Fibroblast of skin of right quadriceps (primary cell): ENCODE measurements around the gene RAN.
"Not testable (repeated sequence)": the region's sequence is repeated elsewhere in the genome, so short reads cannot be mapped to it uniquely, and the experiment has no call there.

Source experiments
- DNase-seq: peaks from one replicate; pipeline ENCODE4 v3.0.0-alpha.2; 2013

RAN gene

DNA sequence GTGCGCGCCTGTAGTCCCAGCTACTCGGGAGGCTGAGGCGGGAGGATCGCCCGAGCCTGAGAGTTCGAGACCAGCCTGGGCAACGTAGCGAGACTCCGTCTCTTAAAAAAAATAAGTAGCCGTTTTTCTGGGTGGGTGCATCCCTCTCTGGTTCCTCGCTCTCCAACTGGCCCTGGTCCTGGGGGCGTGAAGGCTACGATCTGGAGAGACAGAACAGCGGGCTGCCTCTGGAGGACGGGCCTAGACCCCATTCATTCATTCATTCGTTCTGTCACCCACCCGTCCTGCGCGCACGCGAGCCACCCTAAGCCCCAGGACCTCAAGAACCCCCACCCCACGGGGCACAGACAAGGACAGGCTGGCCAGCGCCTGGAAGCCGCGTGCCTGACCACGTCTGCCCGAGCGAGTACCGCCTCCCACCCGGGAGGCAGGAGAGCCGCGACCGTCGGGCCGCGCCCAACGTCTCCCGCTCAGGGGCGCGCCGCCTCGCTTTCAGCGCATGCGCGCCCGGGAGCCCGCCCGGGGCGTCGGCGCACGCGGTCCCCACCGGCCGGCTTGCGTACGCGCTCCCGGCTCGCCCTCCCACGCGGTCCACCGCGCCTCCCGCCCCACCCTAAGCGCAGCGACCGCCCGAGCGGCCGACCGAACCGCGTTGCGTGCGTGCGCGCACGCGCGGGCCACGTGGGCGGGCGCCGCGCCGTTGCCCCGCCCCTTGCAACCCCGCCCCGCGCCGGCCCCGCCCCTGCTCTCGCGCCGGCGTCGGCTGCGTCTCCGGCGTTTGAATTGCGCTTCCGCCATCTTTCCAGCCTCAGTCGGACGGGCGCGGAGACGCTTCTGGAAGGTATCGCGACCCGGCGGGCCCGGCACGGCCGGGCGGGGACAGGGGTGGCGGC, at the start of gene RAN:
Gene RAN, plus strand, starts transcription at position 781 of the 893 bp plus-strand sequence. CDS start 528 bp downstream, outside the sequence.
- DNase-seq, result peak; percentile 95

DNA sequence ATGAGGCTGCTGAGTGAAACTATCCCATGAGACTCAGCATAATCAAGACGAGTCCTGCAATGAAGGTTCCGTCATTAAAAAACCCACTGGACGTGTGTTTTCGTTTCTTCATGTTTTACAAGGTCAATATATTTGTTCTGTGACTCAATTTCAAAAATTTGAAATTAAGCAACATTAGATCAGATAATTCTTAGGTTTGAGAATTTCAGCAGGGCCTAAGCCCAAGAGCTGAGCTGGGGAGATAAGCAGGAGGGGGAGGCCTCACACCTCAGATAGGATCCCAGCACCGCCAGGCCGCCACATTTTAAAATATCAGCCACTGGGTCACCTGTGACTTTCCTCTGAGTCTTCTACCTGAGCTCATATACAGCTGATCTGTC, 46.1 kb upstream of the RAN start:
- no peak for DNase-seq

DNA sequence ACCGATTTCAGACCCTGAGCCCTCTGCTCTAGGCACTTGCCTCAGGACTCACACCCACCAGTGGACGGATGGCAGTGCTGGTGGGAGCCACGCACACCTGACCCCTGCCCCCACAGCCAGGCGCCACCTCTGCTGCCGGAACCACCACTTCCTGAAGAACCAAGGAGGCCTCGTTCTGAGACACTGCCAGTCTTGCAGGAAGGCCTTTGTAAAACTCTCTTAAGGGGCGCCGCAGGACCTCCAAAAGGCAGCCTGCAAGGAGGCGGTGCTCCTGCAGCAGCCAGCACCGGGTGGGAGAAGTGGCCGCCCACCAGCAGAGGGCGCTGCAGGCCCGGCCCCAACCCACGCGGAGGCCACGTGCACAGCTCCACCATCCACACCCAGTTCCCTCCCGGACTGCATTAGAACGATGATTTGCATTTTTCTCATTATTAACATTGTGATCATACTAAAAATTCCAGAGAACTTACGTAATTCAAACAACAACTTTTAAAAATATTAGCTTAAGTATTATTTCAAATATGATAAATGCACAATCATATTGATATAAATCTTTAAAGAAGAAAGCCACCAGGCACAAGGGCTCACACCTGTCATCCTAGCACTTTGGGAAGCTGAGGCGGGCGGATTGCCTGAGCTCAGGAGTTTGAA, 45.6 kb upstream of the RAN start:
- peak; percentile 68 for DNase-seq

DNA sequence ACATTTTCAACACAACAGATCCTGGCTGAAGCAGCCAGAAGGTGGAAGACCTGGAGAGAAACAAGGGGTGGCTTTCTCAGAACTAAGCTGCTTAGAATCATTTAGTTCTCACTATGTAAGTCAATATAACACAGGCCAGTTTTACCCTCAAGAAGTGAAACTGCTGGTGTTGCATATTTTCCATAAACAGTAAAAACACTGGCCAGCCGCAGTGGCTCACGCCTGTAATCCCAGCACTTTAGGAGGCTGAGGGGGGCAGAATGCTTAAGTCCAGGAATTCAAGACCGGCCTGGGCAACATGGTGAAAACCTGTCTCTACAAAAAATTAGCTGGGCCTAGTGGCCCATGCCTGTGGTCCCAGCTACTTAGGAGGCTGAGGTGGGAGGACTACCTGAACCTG, 44.4 kb upstream of the RAN start:
- no peak for DNase-seq

DNA sequence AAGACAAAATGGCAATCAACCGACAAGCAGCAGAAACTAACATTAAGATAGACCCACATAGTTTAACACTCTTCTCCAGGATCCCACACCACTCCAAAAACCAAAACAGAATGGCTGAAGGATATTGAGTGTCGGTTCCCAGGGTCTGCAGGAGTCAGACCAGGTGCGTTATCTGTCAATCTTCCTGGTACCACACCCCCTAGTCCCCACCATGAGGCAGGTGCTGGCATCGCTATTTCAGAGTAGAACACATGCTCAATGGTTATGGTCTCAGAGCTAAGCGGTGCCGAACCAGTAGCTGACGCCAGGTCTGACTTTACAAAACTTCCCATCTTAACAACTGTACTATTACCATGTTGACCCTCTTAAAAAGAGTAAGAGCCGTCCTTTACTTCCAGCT, 43.0 kb upstream of the RAN start:
- DNase-seq, result no peak

DNA sequence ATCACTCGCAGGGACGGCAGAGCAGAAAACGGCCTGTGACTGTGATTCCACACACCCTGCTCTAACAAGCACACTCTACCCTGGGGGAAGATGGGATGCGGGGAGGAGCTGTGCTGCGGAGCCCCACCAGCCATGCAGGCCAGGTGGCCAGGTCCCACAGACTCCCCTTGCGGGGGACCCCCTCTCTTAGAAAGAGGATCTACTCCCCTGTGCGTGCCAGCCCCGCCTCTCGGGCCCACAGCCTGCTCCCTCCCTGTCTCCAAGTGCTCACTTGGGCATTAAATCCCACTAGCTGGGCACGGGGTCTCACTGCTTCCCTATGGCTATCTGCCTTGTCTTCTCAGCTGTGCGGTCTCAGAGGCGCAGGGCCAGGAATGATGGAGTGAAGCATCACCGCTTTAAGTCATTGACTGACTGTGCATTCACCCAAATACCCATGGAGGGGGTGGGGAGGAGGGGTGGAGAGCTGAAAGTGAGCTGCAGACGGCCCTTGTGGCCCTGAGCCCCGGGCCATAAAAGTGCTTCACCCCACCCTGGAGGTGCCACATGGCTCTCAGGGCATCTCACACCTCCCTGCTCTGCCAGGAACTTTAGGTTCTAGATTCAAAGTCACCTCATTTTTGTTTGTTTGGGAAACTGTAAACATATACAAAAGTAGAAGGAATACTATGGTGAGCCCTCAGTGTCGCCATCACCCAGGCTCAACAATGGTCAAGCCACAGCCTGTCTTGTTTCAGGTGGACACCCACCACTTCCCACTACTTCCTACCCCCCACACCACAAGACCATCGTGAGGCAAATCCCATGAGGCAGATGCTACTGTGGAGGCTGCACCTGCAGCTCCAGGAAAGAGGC, 42.2 kb upstream of the RAN start:
- no peak for DNase-seq

DNA sequence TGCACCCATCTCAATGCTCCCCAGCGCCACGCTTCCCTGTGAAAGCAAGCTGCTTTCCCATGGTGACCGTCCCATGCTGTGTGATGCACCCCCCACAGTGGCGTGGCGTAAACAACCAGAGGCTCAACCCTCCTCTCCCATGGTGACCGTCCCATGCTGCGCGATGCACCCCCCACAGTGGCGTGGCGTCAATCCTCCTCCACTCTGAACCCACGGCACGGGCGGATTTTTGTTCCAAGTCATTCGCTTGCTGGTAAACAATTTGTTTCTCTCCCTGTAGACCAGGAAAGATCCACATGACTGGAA, 41.7 kb upstream of the RAN start:
- DNase-seq, result no peak

DNA sequence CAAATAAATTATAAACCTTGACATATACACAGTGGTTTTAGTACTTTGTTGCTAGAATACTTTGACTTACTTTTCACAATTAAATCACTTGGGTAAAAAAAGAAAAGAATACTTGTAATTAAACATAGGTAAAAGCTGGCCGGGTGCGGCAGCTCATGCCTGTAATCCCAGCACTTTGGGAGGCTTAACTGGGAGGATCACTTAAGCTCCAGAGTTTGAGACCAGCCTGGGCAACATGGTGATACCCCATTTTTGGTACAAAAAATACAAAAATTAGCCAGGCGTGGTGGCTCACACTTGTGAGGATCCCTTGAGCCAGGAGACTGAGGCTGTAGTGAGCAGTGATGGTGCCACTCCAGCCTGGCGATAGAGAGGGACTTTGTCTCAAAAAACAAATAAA, 40.6 kb upstream of the RAN start:
- DNase-seq, result no peak

DNA sequence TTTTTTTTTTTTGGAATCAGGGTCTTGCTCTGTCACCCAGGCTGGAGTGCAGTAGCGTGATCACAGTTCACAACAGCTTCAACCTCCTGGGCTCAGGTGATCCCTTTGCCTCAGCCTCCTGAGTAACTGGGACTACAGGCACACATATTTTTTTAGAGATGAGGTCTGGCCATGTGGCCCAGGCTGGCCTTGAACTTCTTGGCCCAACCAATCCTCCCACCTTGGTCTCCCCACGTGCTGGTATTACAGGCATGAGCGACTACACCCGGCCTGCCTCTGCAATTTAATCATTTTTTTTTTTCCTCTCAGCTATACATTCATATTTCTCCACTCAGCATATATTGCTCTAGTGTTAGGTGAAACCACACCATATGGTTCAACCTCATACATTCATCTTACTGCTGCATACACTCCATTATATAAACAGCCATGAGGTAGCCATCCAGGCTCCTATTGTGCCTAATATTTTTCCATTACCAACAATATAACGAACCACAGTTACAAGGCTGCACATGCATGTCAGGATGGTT, 39.9 kb upstream of the RAN start:
- no peak for DNase-seq

DNA sequence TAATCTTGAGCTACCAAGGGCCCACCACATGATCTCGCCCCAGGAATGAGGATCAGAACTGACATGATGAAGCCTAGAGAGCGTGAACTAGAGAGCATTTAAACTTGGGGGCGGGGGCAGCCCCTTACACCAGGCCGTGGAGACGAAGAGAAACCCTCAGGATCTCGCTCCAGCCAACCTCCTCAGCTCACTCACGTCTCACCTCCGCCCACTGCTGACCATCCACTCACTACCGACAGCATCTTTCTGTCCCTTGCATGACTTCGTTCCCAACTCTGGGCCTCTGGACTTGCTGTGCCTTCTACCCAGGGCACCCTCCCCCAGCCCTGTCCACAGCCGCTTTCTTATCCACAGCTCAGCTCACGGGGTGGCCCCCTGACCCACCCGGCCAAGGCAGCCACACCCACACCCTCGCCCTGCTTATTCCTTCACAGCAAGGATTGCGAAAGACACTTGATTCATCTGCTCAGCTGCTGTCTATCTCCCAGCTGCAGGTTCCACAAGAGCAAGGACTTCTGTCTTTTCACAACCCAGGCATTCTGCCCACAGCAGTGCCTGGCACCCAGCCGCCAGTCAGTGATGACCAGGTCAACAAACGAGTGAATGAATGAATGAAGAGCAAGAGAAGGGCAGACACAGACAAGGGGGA, 39.2 kb upstream of the RAN start:
- peak; percentile 28 for DNase-seq

DNA sequence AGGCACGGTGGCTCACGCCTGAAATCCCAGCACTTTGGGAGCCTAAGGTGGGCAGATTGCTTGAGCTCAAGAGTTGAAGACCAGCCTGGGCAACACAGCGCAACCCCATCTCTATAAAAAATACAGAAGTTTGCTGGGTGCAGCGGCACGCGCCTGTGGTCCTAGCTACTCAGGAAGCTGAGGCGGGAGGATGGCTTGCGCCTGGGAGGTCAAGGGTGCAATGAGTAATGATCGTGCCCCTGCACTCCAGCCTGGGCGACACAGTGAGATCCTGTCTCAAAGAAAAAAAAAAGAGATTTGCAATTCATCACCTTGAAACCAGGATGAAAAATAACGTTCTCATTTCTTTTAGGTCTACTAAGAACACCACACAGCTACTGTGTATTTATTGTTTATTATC, 36.9 kb upstream of the RAN start:
- no peak for DNase-seq

DNA sequence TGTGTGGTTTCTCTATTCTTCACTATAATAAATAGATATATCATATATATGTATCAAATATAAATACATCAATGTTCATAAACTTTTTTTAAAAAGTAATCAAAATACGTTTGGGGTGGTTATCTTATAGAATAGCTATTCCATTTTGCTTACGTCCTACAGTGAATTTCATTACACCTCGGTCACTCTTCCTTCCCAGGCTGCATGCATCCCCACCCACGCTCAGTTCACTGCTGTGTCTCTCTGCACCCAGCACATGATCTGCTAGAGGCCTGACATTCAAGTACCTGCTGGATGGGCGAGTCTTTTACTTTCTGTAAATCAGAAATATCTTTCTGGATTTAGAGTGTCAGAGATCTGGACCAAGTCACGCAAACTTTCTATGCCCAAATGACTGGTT, 36.4 kb upstream of the RAN start:
- DNase-seq, result no peak

DNA sequence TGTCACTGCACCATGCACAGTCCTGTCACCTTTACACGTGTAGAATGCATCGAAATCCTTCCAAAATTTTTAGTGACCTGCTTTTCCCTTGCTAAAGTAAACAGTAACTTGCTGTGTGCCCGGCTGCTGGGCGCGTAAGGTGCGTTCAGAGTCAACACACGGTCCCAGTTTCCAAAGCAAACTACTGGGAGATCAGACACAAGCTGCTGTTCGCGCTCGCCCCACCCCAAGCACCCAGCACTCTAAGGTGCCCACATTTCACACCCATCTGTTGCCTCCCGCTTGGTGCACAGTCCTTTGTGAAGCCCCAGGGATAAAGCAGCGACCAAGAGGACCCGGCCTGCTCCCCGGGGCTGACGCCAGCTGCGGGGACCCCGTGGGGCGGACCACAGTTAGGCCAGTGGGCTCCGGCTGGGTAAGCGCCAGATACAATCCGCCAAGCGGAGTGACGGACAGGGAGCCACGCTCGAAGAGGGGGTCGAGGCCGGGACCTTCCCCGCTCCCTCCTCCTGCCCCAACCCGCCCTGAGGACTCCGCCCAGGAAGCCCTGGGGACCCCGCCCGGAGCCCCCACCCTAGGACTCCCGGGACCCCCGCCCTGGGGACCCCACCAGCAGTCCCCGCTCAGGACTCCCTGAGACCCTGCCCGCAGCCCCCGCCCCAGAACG, 33.4 kb upstream of the RAN start:
- DNase-seq, result no peak

DNA sequence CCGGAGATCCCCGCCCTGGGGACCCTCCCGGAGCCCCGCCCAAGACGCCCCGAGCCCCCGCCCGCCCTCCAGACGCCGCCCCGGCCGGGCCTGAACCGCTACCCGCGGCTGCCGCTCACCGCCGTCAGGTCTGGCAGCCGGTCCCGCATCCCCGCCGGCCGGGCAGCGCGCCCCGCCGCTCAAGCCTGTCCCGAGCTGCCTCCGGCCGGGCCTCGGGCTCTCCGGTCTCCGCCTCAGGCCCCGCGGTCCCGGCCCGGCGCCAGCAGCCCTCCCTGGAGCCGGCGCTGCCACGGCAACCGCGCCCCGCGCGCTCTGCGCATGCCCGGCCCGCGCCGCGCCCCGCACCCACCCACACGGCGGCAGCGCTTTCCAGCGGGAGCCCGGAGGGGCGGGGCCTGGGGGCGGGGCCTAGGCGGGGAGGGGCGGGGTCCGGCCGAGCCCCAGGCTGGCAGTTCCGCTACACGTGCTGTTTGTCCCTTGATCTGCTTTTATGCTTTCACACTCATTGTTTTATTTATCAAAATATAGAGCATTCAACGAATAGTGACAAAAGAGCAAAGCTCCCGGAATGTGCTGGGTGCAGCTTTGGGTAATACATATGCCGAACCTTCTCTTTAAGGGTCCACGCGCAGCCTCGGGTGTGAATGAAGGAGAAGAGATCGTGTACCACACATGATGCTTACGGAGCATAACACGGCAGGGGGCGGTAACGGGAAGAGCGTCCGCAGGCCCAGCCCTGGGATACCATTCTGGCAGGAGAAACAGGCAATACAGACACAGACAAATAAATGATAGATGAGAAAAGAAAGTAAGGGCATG, 32.7 kb upstream of the RAN start, which contains the start of gene STX2:
Gene STX2, minus strand, starts transcription at position 300 of the 819 bp plus-strand sequence. Its CDS starts 151 bp downstream, at position 149.
- peak; percentile 82 for DNase-seq

DNA sequence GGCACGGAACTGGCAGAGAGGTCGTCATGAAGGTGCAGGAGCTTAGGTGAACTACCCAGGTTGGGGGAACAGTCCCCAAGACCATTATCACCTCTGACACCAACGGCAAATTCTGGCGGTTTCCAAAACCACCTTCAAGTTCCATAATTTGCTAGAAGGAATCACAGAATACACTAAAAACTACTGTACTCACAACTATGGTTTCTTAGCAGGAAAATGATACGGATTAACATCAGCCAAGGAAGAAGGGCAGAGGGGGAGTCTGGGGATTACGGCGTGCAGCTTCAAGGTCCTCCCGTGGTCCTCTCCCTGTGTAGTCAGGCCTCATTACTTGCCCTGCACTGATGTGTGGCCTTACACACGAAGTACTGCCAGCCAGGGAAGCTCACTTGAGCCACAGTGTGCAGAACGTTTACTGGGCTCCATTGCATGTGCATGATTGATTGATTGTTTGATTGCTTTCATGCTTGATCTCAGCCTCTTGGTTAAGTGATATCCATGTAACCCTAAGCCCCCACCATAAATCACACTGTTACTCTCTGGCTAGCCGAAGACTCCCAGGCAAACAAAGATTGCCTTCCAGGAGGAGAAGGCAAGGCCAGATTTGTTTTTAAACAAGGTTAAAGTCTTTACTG, 32.0 kb upstream of the RAN start:
- no peak for DNase-seq

DNA sequence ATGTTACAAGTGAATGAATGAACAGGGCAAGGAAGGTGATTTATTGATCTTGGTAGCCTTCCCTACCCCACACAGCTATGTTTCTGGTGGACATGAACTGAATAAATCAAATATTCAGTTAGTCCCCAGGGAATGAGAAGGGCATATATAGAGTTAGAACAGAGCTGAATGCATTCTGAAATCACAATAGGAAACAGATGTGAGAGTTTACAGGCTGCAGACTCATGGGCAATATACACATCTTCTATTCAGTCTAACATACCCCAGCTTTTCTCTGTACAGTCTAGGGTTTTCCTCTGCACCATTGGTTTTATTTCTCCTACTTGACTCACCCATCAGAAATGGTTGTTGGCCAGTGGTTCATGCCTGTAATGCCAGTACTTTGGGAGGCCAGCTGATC, 25.5 kb upstream of the RAN start:
- peak; percentile 95 for DNase-seq

DNA sequence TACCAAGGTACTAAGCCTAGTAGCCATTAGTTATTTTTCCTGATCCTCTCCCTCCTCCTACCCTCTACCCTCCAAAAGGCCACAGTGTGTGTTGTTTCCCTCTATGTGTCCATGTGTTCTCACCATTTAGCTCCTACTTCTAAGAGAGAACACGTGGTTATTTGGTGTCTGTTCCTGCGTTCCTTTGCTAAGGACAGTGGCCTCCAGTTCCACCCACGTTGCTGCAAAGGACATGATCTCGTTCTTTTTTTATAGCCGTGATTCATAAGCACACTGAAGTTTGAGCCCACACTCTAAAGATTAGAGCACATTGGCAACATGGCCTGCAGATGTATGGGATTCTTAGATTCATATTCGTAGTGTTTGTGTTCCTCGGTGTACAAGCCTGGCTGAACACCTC, 24.8 kb upstream of the RAN start:
- peak; percentile 75 for DNase-seq

DNA sequence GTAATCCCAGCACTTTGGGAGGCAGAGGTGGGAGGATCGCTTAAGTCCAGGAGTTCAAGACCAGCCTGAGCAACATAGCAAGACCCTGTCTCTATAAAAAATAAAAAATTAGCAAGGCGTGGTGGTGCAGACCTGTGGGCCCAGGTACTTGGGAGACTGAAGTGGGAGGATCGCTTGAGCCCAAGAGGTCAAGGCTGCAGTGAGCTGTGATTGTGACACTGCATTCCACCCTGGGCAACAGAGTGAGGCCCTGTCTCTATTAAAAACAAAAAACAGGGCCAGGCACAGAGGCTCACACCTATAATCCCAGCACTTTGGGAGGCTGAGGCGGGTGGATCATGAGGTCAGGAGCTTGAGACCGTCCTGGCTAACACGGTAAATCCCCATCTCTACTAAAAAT, 23.8 kb upstream of the RAN start:
- DNase-seq, result not testable (repeated sequence)

DNA sequence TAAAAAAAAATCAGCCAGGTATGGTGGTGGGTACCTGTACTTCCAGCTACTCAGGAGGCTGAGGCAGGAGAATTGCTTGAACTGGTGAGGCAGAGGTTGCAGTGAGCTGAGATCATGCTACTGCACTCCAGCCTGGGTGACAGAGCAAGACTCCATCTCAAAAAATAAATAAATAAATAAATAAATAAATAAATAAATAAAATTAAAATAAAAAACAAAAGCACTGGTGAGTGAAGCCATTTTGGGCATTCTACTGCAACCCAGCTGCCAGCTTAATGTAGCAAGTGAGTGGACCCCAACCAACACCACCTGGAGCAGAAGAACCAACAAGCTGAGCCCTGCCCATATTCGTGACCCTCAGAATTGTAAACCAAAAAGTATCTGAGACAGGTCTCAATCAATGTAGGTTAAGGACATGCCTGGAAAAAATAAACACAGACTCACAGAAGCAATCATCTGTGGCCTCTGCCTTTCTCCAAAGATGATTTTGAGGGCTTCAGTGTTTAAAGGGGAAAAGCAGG, 23.0 kb upstream of the RAN start:
- not testable (repeated sequence) for DNase-seq
